Middle frontal gyrus (tissue), 1 donor: Measurements from ENCODE around the gene TTPAL.

Source experiments
- DNase-seq: peaks from one replicate; pipeline ENCODE4 v3.0.0-alpha.2; 2015; ENCODE audit warnings: low spot score; ENCODE audit errors: extremely low spot score

The TTPAL gene

DNA sequence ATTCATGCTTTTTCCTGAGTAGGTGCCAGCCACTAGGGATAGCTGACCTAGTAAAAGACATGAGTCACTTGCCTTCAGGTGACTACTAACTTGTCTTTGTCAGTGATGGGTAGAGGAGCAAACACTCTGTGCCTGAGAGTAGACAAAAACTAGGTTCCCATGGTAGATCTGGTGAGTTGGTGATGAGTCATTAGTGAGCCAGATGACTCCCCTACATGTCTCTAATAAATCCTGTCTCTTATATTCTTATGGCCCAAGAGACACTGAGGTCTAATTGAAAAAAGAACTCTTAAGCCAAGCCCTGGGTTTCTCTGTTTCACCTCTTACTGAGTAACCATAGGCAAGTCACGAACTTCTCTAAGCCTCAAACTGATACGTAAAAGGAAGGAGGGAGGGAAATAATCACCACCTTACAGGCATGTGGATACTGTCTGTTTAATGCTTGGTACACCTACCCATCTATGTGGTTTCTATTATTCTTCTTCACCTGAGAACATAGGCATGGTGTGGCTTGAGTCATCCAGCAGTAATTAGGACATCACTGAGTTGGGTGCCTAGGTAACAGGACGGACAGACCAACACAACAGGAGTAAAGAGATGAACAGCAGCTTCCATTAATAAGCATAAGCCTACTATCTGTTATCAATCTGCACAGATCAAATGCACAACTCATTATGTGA is 20.3 kb downstream of the TTPAL start:
- DNase-seq: no peak

DNA sequence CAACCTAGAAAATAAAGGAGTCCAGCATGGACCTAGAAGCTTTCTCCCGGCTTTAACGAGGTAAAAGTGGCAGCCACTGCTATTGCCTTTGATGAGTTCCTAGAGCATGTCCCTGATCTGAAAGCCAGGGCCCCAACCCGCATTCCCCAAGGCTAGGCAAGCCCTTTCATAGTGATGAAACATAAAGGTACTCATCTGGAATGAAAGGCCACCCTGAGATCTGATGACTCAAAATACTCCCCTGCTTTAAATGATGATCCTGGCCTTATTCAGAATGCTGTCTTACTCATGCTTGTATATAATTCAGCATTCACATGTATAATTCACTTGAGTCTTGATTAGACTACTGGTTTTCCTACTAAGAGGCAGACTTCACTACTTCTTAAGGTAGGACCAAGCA is 21.3 kb downstream of the TTPAL start:
- no peak for DNase-seq

- DNase-seq: no peak
Measured at GRCh38 chr20:44497761-44498160, 22.1 kb downstream of the TTPAL start.

GRCh38 chr20:44500221-44500620 is 24.5 kb downstream of the TTPAL start:
- no peak for DNase-seq

GRCh38 chr20:44501448-44501847 is 25.8 kb downstream of the TTPAL start:
- no peak for DNase-seq

DNA sequence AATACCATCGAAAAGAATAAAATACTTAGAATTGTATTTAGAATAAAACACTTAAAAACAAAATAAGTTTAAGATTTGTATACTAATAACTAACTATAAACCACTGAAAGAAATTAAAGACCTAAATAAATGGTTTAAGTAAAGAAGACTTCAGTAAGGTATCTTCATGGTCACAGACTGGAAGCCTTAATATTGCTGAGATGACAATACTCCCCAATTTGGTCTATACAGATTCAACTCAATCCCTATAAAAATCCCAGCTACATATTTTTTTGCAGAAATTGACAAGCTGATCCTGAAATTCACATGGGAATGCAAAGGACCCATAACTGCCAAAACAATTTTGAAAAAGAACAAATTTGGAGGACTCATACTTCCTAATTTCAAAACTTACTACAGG is 27.3 kb downstream of the TTPAL start:
- no peak for DNase-seq

GRCh38 chr20:44504402-44505307 is 29.0 kb downstream of the TTPAL start:
- DNase-seq: no peak

DNA sequence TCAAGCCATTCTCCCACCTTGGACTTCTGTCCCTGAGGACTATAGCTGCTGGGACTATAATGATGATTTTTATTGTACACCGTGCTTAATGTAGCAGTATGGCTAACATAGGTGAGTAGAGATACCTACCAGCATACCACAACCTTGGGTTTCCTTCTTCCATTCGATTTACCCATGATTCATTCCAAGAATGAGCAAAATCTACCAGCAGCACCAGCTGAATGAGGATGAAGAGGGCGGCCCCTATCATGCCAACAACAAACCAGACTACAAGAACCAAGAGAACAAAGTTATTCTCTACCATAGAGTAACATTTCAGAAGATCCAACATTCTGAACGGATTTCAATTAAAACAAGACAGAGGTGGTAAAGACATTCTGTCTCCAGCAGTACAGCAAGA is 34.1 kb downstream of the TTPAL start:
- no peak for DNase-seq

DNA sequence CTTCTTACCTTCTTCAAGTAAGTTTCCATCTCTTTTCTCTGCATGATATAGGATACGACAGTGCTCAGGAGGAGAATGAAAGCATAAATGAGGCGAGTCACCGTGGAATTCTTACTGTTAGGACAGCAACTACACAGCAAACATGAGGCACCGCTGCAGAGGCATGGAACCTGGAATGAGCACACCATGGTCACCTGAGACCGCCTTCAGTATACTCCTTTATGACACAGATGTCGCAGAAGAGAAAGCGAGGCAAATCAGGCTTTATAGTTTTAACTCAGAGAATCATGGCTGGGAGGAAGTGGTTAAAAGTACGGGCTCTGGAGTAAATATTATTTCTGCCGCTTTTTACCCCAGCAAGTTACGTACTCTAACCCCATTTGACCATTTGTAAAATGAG is 38.2 kb downstream of the TTPAL start:
- no peak for DNase-seq

DNA sequence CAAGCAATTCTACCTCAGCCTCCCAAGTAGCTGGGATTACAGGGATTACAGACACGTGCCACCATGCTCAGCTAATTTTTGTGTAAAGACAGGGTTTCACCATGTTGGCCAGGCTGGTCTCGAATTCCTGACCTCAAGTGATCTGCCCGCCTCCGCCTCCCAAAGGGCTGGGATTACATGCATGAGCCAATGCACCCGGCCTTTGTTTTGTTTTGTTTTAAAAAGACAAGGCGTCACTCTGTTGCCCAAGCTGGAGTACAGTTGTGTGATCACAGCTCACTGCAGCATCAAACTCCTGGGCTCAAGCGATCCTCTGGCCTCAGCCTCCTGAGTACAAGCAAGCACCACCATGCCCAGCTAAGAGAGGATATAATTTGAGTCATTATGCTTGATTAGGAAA is 40.8 kb downstream of the TTPAL start:
- DNase-seq: no peak

DNA sequence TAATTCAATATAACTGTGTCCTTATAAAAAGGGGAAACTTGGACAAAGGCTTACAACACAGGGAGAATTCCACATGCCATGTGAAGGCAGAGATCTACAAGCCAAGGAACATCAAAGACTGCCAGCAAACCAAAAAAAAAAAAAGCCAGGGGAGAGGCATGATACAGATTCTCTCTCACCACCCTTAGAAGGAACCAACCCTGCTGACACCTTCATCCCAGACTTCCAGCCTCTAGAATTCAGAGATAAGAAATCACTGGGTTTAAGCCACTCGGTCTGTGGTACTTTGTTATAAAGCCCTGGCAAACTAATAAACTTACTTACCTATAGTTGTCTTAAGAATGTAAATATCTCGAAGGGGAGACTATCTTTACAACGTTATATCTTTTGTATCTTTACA is 41.8 kb downstream of the TTPAL start:
- DNase-seq: no peak

DNA sequence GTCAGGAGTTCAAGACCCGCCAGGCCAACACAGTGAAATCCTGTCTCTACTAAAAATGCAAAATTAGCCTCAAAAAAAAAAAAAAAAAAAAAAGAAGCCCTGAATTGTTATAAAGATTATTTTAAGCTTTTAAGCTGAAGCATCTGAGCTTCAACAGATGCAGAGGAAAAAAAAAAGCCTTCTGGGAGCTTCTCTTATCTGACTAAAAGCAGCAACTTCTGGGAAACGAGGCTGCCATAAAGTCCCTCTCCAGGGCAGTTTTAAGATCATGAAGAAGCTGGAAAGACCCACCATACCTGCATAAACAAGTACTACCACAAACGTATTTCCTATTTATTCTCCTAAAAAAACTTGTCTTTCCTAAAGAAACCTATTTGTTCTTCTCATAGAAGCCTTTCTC is 42.6 kb downstream of the TTPAL start:
- DNase-seq: no peak

- no peak for DNase-seq
Measured at GRCh38 chr20:44520881-44521280, 45.2 kb downstream of the TTPAL start.

DNA sequence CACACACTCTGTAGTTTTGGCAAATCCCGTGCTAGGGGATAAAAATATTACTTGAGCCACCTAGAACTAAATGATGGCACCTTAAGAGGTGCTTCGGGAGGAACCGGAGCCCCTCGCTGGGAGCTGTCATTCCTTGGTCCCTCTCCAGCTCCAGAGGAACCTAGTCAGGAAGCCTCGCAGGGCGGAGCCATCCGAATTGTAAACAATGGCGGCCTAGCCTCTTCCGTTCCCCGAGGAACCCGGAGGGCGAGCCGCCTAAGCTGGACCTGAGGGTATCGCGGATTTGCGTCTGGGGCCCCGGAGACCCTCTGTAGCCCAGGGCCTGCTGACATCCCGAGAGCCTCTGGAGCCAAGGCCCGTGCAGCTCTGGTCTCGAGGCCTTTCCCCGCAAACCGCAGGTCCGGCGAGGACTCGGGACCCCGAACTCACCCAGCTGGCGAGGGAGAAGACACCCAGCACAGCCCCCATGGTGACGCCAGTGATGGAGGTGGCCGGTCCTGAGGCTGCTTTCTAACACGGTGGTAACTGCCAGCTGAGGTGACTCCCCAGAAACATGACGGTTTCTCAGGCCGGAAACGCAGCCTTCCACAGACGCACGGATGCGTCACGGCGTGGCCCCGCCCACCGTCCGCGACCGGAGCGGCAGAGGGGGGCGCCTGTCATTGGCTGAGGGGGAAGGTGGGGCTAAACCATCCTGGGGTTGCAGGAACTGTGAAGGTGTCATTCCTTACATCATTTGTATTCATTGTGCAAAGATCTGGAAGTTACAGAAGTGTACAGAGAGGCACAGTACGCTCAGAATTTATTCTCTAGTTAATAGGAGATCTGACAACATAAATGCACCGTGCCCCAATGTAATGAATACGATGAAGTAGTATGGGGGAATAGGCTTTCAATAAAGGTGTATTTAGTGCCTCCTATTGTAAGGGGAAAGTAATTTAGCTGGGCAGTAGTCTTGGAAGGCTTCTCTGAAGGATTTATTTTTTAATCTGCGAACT is 46.1 kb downstream of the TTPAL start, which contains the start of gene SERINC3:
Gene SERINC3 (minus strand): TSS at position 587 of the 998 bp plus-strand sequence. CDS start 119 bp downstream, at position 468.
- DNase-seq: peak; percentile 88

DNA sequence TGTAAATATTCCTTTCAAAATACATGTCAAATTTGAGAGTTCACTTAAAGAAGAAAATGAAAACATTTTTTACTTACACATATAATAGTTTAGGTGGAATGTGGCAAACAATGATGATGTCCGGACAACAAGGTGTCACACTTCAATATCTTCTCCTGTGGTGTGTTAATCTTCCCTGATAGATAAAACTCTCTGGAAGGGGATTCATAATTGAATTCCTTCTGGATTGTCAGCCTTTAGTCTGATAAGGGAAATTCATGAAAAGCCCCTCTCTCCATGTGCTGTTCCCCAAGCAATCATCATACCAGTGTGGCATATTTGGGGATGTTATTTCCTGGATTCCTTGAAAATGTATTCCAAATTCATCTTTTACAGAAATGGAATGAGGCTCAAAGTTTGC is 47.2 kb downstream of the TTPAL start:
- DNase-seq: no peak

- no peak for DNase-seq
Measured at GRCh38 chr20:44523746-44524145, 48.1 kb downstream of the TTPAL start.

DNA sequence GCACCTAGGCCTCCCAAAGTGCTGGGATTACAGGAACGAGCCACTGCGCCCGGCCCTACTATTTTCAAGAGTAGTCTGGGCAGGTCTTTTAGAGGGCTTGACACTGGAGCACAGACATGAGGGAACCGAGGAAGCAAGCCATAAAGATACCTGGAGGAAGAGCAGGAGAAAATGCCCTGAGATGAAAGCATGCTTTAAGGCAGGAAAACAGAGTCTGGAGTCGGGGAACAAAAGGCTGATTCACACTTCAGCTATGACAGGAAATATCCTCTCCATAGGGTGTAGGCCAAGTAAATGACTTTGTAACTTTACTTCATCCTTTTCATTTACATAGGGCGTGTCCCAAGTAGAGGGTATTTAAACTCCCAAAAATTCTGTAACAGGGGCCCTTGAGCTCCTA is 50.5 kb downstream of the TTPAL start:
- DNase-seq: no peak

- no peak for DNase-seq
Measured at GRCh38 chr20:44527716-44528199, 52.1 kb downstream of the TTPAL start.

DNA sequence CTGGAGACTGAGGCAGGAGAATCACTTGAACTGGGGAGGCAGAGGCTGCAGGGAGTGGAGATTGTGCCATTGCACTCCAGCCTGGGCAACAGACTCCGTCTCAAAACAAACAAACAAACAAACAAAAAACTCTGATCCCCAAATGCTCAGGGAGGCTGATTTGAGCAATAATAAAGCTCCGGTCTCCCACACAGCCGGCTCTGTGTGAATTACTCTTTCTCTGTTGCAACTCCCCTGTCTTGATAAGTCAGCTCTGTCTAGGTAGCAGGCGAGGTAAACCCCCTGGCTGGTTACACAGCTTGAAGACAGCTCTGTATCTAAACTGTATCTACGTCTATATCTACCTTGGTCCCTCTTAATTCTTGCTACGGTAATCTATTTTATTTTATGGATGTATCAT is 52.6 kb downstream of the TTPAL start:
- DNase-seq: no peak

DNA sequence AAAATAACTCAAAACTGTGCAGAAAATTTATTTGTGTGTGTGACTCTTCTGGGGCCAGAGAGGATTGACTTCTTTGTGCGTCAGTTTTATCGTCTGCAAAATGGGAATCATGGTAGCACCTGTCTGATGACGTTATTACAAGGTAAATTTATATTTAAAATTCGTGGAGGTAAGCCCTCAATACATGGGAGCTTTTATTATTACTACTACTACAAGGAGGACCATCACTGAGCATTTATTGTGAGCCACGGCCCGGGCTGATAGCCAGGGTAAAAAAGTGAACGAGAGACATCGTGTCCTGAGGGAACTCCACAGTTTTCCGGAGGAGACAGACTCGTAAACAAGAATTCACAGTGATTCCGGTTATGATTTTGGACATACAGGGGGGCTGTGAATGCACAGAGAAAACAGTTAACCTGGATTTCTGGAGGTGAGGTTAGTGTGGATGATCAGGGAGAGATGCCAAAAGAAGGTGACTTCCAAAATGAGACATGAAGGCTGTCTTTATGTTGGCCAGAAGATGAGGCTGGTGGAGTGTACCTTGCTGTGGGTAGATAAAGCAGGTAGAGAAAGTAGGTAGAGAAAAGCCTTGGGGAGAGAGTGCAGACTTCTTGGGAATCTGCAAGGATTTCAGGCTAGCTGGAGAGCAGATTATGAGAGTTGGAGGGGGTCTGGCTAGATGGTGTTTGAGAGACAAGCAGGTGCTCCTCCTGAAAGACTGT is 56.7 kb downstream of the TTPAL start:
- no peak for DNase-seq

DNA sequence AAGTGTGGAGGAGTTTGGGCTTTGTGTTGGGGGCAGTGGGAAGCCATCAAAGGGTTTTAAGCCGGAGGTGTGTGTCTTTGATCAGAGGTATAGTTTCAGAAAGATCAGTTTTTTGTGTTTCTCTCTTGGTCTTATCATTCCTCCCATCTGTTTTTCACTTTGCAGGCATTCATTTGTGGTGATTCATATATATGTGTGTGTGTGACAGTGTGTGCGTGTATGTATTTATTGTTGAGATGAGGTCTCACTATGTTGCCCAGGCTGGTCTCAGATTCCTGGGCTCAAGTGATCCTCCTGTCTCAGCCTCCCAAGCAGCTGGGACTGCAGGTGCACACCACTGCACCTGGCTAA is 57.3 kb downstream of the TTPAL start:
- no peak for DNase-seq
